Measurements from ENCODE around the gene SETBP1.

Gene SETBP1

DNA sequence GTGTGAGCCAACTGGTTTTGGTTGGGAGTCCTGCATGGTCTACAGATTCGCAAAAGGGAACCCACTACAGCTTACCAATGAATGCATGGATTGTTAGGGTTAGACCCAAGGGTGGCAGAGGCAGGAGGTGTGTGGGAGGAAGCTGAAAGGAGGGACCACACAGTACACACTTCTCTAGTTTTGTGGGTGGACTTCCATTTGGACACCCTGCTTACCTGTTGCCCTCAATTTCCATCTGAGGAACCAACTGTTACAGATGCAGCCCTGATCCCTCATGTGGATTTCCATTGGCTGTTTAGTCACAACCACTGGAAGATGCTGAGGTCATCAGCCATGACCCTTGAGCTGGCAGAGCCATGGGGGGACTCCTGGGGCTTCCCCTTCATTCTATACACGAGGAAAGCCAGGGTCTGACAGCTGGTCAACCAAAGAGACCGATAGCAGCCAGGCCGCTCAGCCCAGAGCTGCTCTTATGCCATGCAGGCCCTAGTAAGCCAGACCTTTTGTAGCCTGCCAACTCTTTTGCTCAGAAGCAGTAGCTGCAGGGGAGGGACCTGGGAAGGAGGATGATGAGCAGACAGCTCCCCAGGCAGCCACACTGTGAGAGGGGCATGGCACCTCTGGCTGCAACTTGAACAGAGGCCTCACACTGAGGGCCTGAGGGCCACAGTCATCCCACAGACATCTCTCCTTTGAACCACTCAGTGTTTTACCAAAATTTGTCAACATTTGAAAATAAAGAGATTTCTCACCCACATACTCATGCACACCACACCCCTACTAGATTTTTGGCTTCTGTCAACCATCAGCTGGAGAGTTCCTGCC, 162.1 kb downstream of the SETBP1 start:
- DNase-seq (ENCODE audit: low read depth): no peak

GRCh38 chr18:44844486-44844885, 163.8 kb downstream of the SETBP1 start:
- no peak for DNase-seq (ENCODE audit: low read depth)

DNA sequence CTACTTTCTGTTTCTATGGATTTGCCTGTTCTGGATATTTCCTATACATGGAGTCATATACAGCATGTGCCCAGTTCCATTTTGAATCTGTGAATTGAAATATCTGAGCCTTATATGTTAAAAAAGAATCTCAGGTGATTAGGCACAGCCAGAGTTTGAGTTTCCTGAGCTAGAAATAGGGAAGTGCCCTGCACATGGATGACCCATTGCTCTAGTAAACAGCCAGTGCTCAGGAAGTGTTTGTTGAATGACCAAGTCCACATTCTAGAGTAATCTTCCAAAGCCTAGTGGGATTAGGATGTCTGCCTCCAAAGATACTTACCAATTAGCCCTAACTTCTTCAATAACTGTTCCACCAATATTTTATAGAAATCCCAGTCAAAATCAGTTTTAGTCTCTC, 165.8 kb downstream of the SETBP1 start:
- DNase-seq (ENCODE audit: low read depth): no peak

- no peak for DNase-seq (ENCODE audit: low read depth)
These were observed 168.1 kb downstream of the SETBP1 start for GRCh38 chr18:44848644-44849335.

- no peak for DNase-seq (ENCODE audit: low read depth)
These were observed 168.7 kb downstream of the SETBP1 start for GRCh38 chr18:44849361-44849760.

DNA sequence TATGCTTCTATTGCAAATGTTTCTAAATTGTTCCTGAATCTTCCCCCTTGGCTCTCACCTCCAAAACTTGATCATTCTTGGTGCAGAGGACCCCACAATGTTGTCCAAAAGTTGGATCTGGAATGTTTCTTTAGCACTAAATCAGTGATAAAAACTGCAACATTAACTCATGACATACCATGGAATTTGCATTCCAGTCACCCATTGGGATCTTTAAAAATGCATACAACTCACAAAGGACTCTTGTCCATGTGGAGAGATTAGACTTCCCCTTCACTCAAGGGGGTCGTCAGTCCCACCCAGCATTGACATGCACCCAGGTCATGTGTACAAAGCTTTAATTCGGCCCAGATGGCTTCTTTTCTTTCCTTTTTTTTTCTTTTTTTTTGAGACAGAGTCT, 169.3 kb downstream of the SETBP1 start:
- no peak for DNase-seq (ENCODE audit: low read depth)

- DNase-seq (ENCODE audit: low read depth): no peak
These were observed 171.4 kb downstream of the SETBP1 start for GRCh38 chr18:44851856-44852621.

- DNase-seq (ENCODE audit: low read depth): no peak
These were observed 172.1 kb downstream of the SETBP1 start for GRCh38 chr18:44852818-44853217.

DNA sequence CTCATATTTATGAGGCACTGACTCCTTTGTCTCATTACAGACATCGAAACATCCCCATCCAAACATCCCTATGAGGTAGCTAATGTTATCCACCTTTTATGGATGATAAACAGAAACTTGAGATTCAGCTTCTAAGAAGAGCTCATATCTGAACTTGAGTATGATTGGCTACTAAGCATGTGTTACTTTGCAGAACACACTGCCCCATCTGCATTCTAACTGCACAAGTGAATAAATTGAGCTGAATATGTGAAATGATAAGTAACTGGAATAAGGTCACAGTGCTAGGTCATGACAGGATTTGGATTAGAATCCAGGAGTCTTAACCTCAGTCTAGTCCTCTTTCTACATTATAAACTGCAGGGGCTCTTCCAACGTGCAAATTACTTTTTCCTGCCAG, 172.7 kb downstream of the SETBP1 start:
- no peak for DNase-seq (ENCODE audit: low read depth)

GRCh38 chr18:44855681-44856080, 175.0 kb downstream of the SETBP1 start:
- DNase-seq (ENCODE audit: low read depth): no peak

- DNase-seq (ENCODE audit: low read depth): no peak
These were observed 175.5 kb downstream of the SETBP1 start for GRCh38 chr18:44856157-44856556.

- no peak for DNase-seq (ENCODE audit: low read depth)
These were observed 176.4 kb downstream of the SETBP1 start for GRCh38 chr18:44857081-44857480.

GRCh38 chr18:44857744-44858491, 177.2 kb downstream of the SETBP1 start:
- DNase-seq (ENCODE audit: low read depth): no peak

DNA sequence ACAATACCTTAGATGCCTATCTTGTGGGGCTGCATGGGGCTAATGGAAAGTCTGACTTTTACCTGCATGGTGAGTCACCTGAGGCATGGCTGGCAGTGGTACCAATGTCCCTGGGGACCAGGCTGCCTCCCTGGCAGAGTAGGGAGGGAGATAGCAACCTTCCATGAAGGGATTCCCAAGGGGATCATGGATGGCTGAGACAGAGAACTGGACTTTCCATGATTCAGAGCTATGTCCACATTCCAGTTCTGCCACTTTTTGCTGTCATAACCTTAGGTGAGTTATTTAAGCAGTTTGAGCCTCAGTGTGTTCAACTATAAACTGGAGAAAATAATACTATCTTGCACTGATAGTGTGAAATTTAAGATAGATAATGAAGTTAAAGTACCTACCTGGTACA, 178.6 kb downstream of the SETBP1 start:
- no peak for DNase-seq (ENCODE audit: low read depth)

DNA sequence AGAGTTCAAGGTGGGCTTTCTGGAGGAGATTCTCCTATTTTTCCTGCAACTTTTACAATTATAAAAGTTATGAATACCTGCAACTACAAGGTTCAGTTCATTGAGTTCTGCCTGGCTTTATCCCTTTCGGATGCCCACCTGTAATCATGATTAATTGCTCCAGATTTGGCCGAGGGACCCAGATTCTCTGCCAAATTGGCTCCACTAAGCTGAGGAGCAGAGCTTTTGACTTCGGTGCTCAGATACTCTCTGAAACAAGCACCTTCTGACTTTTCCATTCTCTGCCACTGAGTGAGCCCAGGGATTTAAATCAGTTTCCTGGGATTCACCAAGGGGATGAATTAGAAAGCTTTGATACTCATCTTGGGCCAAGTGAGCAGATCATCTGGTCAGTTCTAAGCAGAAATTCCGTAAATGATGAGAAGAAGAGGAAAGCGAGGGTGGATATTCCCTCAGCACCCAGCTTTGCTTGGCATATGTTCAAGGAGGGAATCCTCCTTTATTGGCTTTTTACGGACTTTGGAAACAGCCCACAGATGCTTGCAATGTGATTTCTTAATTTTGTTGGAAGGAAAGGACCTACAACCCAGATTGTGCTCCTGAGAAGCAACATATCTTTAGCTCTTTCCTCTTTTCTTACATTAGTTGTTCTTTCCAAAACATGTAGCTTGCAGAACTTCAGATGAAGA, 179.2 kb downstream of the SETBP1 start:
- DNase-seq (ENCODE audit: low read depth): no peak

GRCh38 chr18:44862112-44862511, 181.4 kb downstream of the SETBP1 start:
- DNase-seq (ENCODE audit: low read depth): no peak

- no peak for DNase-seq (ENCODE audit: low read depth)
These were observed 185.4 kb downstream of the SETBP1 start for GRCh38 chr18:44866103-44866502.

DNA sequence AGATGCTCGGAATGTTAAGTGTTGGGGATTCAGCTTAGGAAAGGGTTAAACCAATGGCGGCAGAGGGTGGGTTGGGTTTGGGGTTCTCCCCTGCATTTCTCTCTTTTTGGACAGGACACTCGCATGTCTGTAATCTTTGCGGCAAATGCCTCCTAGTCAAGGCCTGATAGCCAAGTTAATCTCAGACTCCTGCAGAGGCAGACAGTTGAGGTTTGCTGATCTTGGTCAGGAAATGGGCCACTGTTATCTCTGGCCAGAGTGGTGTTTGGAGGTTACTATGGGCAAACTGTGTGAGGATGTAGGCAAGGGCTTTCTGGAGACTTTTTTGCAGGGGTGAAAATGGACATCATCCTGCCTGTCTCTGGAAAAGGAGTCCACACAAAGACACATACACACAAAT, 188.8 kb downstream of the SETBP1 start:
- DNase-seq (ENCODE audit: low read depth): no peak

DNA sequence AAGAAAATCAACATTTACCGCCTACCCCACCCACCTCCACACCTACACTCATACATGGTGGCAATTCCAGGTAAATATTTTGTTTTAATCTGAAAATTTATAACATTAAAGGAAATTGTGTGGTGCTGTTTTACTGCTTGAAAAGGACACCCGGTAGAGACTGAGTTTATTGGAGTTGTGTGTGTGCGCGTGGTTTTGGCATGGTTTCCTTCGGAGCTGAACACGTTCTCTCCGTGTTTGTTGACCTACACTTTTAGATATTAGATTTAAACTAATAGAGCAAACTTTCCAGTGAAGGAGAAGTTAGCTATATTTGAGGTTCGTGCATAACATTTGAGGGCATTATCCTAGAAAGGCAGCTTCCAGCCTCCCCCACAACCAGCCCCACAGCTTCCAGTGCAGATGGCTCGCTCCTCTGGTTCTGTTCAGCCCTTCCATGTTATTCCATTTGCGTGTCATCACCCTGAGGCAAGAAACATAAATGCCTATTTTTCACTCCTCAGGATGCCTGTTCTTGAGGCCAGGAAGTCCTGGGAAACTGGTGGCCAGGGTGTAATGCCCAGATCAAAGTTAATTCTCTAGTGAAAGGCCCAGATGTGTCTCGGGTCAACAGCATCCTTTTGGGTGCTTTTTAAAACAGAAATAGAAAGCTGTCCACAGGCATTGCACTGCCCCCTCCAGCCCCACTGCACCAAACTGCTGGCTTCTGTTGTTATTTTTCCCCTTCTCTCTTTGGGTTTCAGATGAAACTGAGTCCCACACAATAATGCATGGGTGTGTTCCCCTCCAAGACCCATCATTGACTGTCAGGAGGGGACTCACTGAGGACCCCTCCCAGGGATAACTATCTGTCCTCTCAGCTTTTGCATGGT, 190.2 kb downstream of the SETBP1 start:
- no peak for DNase-seq (ENCODE audit: low read depth)

GRCh38 chr18:44871771-44872170, 191.1 kb downstream of the SETBP1 start:
- DNase-seq (ENCODE audit: low read depth): no peak

DNA sequence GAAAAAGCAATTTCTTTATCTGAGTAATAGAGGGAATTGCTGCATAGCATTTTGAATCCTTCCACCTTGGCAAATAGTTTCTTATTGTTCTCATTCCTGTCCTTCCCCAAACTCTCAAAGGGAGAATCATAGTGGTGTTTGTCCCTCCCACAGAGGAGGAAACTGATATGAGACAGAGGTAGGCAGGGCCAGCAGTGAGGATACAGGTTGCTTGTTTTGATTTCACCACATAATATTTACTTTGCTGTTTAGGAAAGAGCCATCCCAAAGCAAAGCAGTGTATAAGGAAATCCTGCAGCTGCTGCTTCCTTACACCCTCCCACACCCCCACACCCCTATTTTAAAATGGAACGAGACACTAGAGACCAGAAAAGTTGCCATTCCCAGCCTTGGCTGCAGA, 195.3 kb downstream of the SETBP1 start:
- DNase-seq (ENCODE audit: low read depth): no peak
